ENCODE measurements around the gene OSBPL6.
A peak's percentile ranks its signal among the peaks of the same experiment; 100 is the strongest.

OSBPL6 gene

GRCh38 chr2:178449700-178450523 lies 255.6 kb downstream of the OSBPL6 start:
- TF ChIP-seq, protein P1, sequence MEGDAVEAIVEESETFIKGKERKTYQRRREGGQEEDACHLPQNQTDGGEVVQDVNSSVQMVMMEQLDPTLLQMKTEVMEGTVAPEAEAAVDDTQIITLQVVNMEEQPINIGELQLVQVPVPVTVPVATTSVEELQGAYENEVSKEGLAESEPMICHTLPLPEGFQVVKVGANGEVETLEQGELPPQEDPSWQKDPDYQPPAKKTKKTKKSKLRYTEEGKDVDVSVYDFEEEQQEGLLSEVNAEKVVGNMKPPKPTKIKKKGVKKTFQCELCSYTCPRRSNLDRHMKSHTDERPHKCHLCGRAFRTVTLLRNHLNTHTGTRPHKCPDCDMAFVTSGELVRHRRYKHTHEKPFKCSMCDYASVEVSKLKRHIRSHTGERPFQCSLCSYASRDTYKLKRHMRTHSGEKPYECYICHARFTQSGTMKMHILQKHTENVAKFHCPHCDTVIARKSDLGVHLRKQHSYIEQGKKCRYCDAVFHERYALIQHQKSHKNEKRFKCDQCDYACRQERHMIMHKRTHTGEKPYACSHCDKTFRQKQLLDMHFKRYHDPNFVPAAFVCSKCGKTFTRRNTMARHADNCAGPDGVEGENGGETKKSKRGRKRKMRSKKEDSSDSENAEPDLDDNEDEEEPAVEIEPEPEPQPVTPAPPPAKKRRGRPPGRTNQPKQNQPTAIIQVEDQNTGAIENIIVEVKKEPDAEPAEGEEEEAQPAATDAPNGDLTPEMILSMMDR (conservative IDR thresholded peaks at IDR 0.05; ENCODE audit: low read depth, low read length) = no peak
- H3K79me2 ChIP-seq (ENCODE audit: insufficient read depth, low read depth) = peaks cover 16% of the 10 kb centered on the region; the same call in 1 of the 2 replicates

GRCh38 chr2:178450524-178450773 lies 256.1 kb downstream of the OSBPL6 start:
- Histone ChIP-seq H4K20me1 (ENCODE audit: insufficient read depth) (no peaks in the 10 kb centered on the region), H3K27me3 (ENCODE audit: insufficient read depth, low read depth) (no peaks in the 10 kb centered on the region), H3K27ac (peak overlapping the region; percentile 83), H3K4me3 (IDR thresholded peaks at IDR 0.05; ENCODE audit: insufficient read depth, low read depth, low read length) (peak overlapping the region; percentile 87), H3K79me2 (ENCODE audit: insufficient read depth, low read depth) (peaks cover 16% of the 10 kb centered on the region; the same call in 1 of the 2 replicates), H3K4me2 (peak overlapping the region; percentile 94), H3K36me3 (ENCODE audit: insufficient read depth) (peaks cover 8% of the 10 kb centered on the region; the same call in 1 of the 2 replicates), H2AFZ (ENCODE audit: low read depth) (peak overlapping the region; percentile 52), H3K4me1 (ENCODE audit: low read depth, poor library complexity, severe bottlenecking) (peaks cover 29% of the 10 kb centered on the region), H3K9ac (peak overlapping the region; percentile 81)
- TF ChIP-seq, protein P1 (conservative IDR thresholded peaks at IDR 0.05; ENCODE audit: low read depth, low read length) = no peak

More at GRCh38 chr2:178449700-178450523, 255.6 kb downstream of the OSBPL6 start:
- Histone ChIP-seq H3K9ac (peak overlapping the region; percentile 81), H3K4me1 (ENCODE audit: low read depth, poor library complexity, severe bottlenecking) (peaks cover 29% of the 10 kb centered on the region), H4K20me1 (ENCODE audit: insufficient read depth) (no peaks in the 10 kb centered on the region), H3K27ac (peak overlapping the region; percentile 83), H2AFZ (ENCODE audit: low read depth) (peak overlapping the region; percentile 52), H3K36me3 (ENCODE audit: insufficient read depth) (peaks cover 8% of the 10 kb centered on the region; the same call in 1 of the 2 replicates), H3K27me3 (ENCODE audit: insufficient read depth, low read depth) (no peaks in the 10 kb centered on the region), H3K4me2 (peak overlapping the region; percentile 94), H3K4me3 (IDR thresholded peaks at IDR 0.05; ENCODE audit: insufficient read depth, low read depth, low read length) (peak overlapping the region; percentile 87)

DNA sequence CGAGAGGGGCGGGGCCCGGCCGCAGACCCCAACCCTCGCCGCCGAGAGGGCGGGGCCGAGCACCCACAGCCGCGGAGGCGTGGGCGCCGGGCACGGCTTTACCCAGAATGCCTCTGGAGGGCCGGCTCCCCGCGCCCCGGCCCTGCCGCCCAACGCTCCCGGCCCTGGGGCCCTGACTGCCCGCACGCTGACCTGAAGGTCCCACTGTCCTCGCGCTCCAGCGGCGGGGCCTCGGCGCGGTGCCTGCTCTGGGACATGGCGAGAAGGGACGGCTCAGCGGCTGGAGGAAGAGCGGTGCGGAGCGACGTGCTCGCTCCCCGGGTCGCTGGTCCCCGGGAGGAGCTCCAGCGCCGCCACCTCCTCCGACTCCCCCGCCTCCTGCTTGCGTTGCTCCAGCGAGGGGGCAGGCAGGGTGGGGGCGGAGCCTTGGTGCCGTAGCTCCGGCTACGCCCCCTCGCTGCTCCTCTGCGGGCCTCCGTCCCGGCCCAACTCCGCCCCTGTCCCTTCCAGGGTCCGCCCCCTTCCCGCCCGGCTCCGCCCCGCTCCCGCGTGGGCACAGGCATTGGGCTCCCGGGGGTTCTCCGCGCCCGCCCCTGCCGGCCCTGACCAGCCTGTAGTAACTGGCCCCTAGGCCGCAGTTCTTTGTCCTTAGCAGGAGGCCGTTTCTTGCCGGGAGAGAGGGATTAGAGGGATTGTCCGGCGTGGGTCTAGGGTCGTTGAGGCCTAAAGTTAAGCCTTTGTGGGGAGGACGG lies 256.6 kb downstream of the OSBPL6 start, which contains the start of the genes PJVK and PRKRA:
Gene PJVK, plus strand, starts transcription at position 605 of the 752 bp plus-strand sequence. CDS start 2,032 bp downstream, outside the sequence.
Gene PRKRA, minus strand, starts transcription at position 402 of the 752 bp plus-strand sequence. Its CDS starts 145 bp downstream, at position 257.
- Histone ChIP-seq H3K27ac (peak within 1 kb of the TSS; percentile 83), H3K4me3 (IDR thresholded peaks at IDR 0.05; ENCODE audit: insufficient read depth, low read depth, low read length) (peak within 1 kb of the TSS; percentile 87), H3K9ac (peak within 1 kb of the TSS; percentile 81), H3K27me3 (ENCODE audit: insufficient read depth, low read depth) (no peaks in the 10 kb centered on the region), H3K79me2 (ENCODE audit: insufficient read depth, low read depth) (peaks cover 16% of the 10 kb centered on the region; the same call in 1 of the 2 replicates), H3K36me3 (ENCODE audit: insufficient read depth) (peaks cover 5% of the 10 kb centered on the region; the same call in 1 of the 2 replicates), H4K20me1 (ENCODE audit: insufficient read depth) (no peaks in the 10 kb centered on the region), H2AFZ (ENCODE audit: low read depth) (peak within 1 kb of the TSS; percentile 93), H3K4me1 (ENCODE audit: low read depth, poor library complexity, severe bottlenecking) (peaks cover 29% of the 10 kb centered on the region), H3K4me2 (peak within 1 kb of the TSS; percentile 94)
- TF ChIP-seq, protein P1 (conservative IDR thresholded peaks at IDR 0.05; ENCODE audit: low read depth, low read length) = no peak

GRCh38 chr2:178452334-178452733 lies 258.0 kb downstream of the OSBPL6 start:
- no peak overlapping the region for H3K27ac ChIP-seq
- no peaks in the 10 kb centered on the region for H3K27me3 ChIP-seq (ENCODE audit: insufficient read depth, low read depth)
- no peaks in the 10 kb centered on the region for H4K20me1 ChIP-seq (ENCODE audit: insufficient read depth)
- TF ChIP-seq, protein P1 (conservative IDR thresholded peaks at IDR 0.05; ENCODE audit: low read depth, low read length) = no peak
- no peak overlapping the region for H3K4me2 ChIP-seq
- H3K79me2 ChIP-seq (ENCODE audit: insufficient read depth, low read depth) = peaks cover 16% of the 10 kb centered on the region; the same call in 1 of the 2 replicates
- no peaks in the 10 kb centered on the region for H3K36me3 ChIP-seq (ENCODE audit: insufficient read depth)
- peaks cover 29% of the 10 kb centered on the region for H3K4me1 ChIP-seq (ENCODE audit: low read depth, poor library complexity, severe bottlenecking)
- H3K9ac ChIP-seq = no peak overlapping the region
- H3K4me3 ChIP-seq (IDR thresholded peaks at IDR 0.05; ENCODE audit: insufficient read depth, low read depth, low read length) = no peak overlapping the region
- H2AFZ ChIP-seq (ENCODE audit: low read depth) = no peak overlapping the region

Measured in KMS-11 (cell line).